Measurements from ENCODE around the gene FBXL2. TPM values are rescaled to one million over a fixed set of nuclear protein-coding genes. Genes with fewer than 3 reads are reported as not detected.

The FBXL2 gene
- total RNA-seq, 2 experiments from 2014 or later, result 0.06 TPM; not detected in 1

- BruUV-seq (replicated peaks), result no TSS peak
- H3K4me3 ChIP-seq (ENCODE audit: low read depth, low read length, poor library complexity, severe bottlenecking), result no peak overlapping the region
- peaks cover 87% of the 10 kb centered on the region for H3K79me2 ChIP-seq (ENCODE audit: insufficient read depth, low read depth, low read length)
- peaks cover 15% of the 10 kb centered on the region for H4K20me1 ChIP-seq (ENCODE audit: insufficient read depth, low read length)
- no peak overlapping the region for H3K4me2 ChIP-seq (ENCODE audit: low read length)
- H3K9me3 ChIP-seq (ENCODE audit: low read length), result no peaks in the 10 kb centered on the region; the same call in 1 of the 2 replicates
- no peak overlapping the region for H2AFZ ChIP-seq (ENCODE audit: low read length)
- TF ChIP-seq, protein P1, sequence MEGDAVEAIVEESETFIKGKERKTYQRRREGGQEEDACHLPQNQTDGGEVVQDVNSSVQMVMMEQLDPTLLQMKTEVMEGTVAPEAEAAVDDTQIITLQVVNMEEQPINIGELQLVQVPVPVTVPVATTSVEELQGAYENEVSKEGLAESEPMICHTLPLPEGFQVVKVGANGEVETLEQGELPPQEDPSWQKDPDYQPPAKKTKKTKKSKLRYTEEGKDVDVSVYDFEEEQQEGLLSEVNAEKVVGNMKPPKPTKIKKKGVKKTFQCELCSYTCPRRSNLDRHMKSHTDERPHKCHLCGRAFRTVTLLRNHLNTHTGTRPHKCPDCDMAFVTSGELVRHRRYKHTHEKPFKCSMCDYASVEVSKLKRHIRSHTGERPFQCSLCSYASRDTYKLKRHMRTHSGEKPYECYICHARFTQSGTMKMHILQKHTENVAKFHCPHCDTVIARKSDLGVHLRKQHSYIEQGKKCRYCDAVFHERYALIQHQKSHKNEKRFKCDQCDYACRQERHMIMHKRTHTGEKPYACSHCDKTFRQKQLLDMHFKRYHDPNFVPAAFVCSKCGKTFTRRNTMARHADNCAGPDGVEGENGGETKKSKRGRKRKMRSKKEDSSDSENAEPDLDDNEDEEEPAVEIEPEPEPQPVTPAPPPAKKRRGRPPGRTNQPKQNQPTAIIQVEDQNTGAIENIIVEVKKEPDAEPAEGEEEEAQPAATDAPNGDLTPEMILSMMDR (conservative IDR thresholded peaks at IDR 0.05; ENCODE audit: low read length), result no peak
- TF ChIP-seq EZH2phosphoT487 (IDR thresholded peaks at IDR 0.05; ENCODE audit: borderline replicate concordance, low read depth, low read length), result no peak
- no peak for DNase-seq (ENCODE audit: low spot score)
- peaks cover 9% of the 10 kb centered on the region for H3K4me1 ChIP-seq (ENCODE audit: insufficient read depth, low read length, poor library complexity, severe bottlenecking)
- intact Hi-C loops (cut with micrococcal nuclease; ENCODE audit: unreplicated experiment), result no loop called here
- no peaks in the 10 kb centered on the region for H3K9me2 ChIP-seq (ENCODE audit: insufficient read depth, low read length)
- POLR2A ChIA-PET, result interaction anchor here (0.7 to 1.7 kb wide), 2 partner anchors 9 to 13 kb away, joined by 3 to 7 read pairs; no protein-coding TSS in a partner anchor
- CTCF ChIA-PET (ENCODE audit: unreplicated experiment), result no interaction called here
- H3K27ac ChIP-seq (ENCODE audit: low read depth, low read length, poor library complexity, severe bottlenecking), result no peak overlapping the region
- H3K36me3 ChIP-seq (ENCODE audit: insufficient read depth, low read length), result peaks cover 58% of the 10 kb centered on the region
Observed at GRCh38 chr3:33424606-33425452, 147.6 kb downstream of the FBXL2 start.

GRCh38 chr3:33425453-33425852, 148.2 kb downstream of the FBXL2 start:
- CTCF ChIA-PET (ENCODE audit: unreplicated experiment), result no interaction called here

More at GRCh38 chr3:33425453-33425852, 148.2 kb downstream of the FBXL2 start:
- no peak overlapping the region for H3K4me3 ChIP-seq (ENCODE audit: low read depth, low read length, poor library complexity, severe bottlenecking)
- H3K27ac ChIP-seq (ENCODE audit: low read depth, low read length, poor library complexity, severe bottlenecking), result no peak overlapping the region
- peaks cover 22% of the 10 kb centered on the region for H4K20me1 ChIP-seq (ENCODE audit: insufficient read depth, low read length)
- H3K36me3 ChIP-seq (ENCODE audit: insufficient read depth, low read length), result peaks cover 52% of the 10 kb centered on the region
- peaks cover 88% of the 10 kb centered on the region for H3K79me2 ChIP-seq (ENCODE audit: insufficient read depth, low read depth, low read length)
- DNase-seq (ENCODE audit: low spot score), result no peak
- peaks cover 12% of the 10 kb centered on the region for H3K4me1 ChIP-seq (ENCODE audit: insufficient read depth, low read length, poor library complexity, severe bottlenecking)
- no peaks in the 10 kb centered on the region; the same call in 1 of the 2 replicates for H3K9me3 ChIP-seq (ENCODE audit: low read length)
- BruUV-seq (replicated peaks), result no TSS peak
- TF ChIP-seq, protein P1 (conservative IDR thresholded peaks at IDR 0.05; ENCODE audit: low read length), result no peak
- TF ChIP-seq EZH2phosphoT487 (IDR thresholded peaks at IDR 0.05; ENCODE audit: borderline replicate concordance, low read depth, low read length), result no peak
- intact Hi-C loops (cut with micrococcal nuclease; ENCODE audit: unreplicated experiment), result no loop called here
- no peak overlapping the region for H2AFZ ChIP-seq (ENCODE audit: low read length)
- H3K9me2 ChIP-seq (ENCODE audit: insufficient read depth, low read length), result no peaks in the 10 kb centered on the region
- POLR2A ChIA-PET, result interaction anchor here (1.7 kb wide), 1 partner anchor 13 kb away, joined by 7 read pairs; no protein-coding TSS in a partner anchor
- H3K4me2 ChIP-seq (ENCODE audit: low read length), result no peak overlapping the region

All from OCI-LY7 (cell line).